Cardiac fibroblast (primary cell): Measurements from ENCODE around the gene NAP1L5.

ENCODE experiments used
- DNase-seq, 2 donors: peaks; one replicate each; pipeline versions ENCODE4 v3.0.0 to v3.0.0-alpha.2; 2010; ENCODE audit warnings: low read depth in 2 of 2
- H3K4me3 ChIP-seq, 2 donors: replicated peaks in 1 of 2; 1 replicate in 1 of 2; 2 replicates in 1 of 2; pipeline ENCODE4 v1.5.1; 2011; ENCODE audit warnings: low read depth in 2 of 2, low read length in 2 of 2, mild to moderate bottlenecking in 2 of 2, moderate library complexity in 1 of 2
- CTCF ChIP-seq: IDR thresholded peaks from one replicate; pipeline ENCODE4 v1.5.1; 2011; ENCODE audit warnings: low read depth, mild to moderate bottlenecking, low read length, inconsistent platforms

Gene NAP1L5

DNA sequence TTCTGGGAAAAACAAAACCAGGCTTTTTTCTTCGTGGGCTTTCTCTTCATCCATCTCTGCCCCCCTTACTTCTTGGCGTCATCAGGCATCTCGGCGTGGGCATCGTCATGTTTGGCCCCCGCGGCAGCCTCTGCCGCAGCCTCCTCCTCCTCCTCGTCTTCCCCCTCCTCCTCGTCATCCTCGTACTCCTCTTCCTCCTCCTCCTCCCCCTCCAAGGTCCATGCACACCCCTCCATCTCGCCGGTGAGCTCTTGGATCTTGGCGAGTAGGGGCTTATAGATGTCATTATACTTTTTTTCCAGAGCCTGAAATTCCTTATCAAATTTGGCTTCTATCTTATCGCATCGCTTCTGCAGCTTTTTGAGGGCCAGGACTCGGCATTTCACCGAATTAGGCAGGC, 488 bp downstream of the NAP1L5 start:
- H3K4me3 ChIP-seq, result peak overlapping the region; percentile 68 to 78
- DNase-seq, result peak; percentile 30 to 53
- TF ChIP-seq CTCF, result no peak

DNA sequence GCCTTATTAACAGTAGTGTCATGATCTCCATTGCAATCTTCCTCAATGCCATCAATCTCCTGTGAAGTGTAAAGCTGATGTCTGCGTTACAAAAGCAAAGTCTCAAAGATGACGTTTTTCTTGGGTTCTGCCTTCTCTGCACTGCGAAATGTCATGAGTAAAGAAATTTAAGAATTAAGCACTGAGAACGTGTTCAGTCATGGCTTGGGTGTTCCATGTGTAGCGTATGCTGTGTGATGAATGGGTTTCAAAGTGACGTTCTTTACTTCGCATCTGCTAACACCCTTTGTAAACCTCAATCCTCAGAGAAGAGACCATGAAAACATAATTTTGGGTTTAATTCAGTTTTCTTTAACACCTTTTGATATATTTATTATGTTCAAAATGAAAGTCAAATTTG, 999 bp downstream of the NAP1L5 start:
- DNase-seq, result peak; percentile 10 to 23
- TF ChIP-seq CTCF, result no peak
- peak overlapping the region; percentile 68 to 78 for H3K4me3 ChIP-seq

DNA sequence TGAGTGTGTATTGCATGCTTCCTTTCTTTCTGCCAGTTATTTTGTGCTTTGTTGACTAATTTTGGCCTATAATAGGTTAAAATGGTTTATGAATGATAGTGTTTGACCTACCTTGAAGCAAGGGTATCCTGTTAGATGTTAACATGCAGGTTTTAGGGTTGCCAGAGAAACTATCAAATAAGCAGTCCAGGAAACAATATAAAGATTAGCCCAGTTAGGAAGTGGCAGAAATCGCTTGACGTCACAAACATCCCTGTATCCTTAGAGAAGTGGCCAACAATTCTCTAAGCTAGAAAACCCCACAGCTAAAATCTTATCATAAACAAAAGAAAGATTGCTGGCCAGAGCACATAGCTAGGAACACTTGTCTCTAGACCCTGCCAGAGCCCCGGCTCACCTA, 3.8 kb downstream of the NAP1L5 start:
- DNase-seq, result no peak
- no peak overlapping the region for H3K4me3 ChIP-seq
- no peak for TF ChIP-seq CTCF

- no peak overlapping the region for H3K4me3 ChIP-seq
- TF ChIP-seq CTCF, result no peak
- DNase-seq, result peak; percentile 58 to 80
These were observed 7.3 kb downstream of the NAP1L5 start for GRCh38 chr4:88690355-88690754.

DNA sequence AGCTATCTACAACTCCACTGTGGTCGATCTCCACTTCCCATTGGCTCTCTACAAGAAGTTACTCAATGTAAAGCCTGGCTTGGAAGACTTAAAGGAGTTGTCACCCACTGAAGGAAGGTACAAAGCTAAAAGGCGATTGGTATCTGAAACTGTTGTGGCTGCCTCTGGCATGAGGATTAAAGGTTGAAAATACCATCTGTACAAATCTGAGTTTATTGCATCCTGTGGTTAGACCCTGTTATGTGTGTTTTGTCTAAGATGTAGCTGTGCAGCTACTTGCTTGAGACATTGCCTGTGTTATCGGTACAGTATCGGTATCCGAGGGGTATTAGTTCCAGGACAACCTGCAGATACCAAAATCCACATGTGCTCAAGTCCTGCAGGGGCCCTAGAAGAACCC, 16.4 kb downstream of the NAP1L5 start:
- DNase-seq, result no peak
- no peak for TF ChIP-seq CTCF
- H3K4me3 ChIP-seq, result no peak overlapping the region

DNA sequence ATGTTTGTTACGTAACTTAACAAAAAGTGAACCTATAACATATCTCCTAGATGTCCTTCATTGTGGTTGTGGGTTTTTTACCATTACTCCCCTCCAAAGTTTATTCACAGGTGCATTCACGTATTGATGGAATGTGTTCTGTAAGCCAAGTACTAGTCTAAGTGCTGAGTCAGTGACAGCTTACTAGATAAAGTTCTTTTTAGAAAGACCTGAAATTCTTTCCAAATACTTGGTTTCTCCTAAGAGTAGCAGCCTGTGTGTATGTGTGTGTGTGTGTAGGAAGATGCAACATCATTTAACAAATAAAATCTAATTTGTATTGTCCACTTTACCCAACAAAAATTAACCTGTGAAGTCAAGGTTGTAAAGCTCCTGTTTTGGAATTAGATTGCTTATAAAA, 22.1 kb downstream of the NAP1L5 start:
- TF ChIP-seq CTCF, result no peak
- H3K4me3 ChIP-seq, result no peak overlapping the region
- DNase-seq, result no peak

DNA sequence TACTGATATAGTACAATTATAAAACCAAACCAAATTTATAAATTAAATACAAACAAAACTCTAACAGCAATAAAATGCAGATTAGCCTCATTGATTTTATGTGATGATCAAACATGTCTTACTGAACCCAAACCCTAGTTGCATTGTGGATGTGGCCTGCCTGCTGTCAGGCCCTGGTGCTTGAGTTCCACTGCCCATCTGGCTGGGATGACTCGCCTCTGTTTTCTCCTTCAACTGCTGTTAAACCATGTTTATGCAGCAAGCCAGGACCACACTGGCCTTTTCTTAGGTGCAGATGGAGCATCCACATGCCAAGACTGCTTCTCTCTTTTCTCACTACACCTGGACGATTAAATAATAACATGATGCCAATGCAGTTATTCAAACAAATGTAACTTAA, 22.6 kb downstream of the NAP1L5 start:
- no peak overlapping the region for H3K4me3 ChIP-seq
- peak in 1 of 2 donors; percentile 45 for DNase-seq
- TF ChIP-seq CTCF, result no peak
